B cell (primary cell): ENCODE results near the gene CAPN5. TPM values are rescaled to one million over a fixed set of nuclear protein-coding genes. Genes with fewer than 3 reads are reported as not detected.
A peak's percentile ranks its signal among the peaks of the same experiment; 100 is the strongest.

ENCODE experiments used
- ATAC-seq: fragments of 200-7000 bp; cut with Tn5 transposase; one replicate; pipeline ENCODE4 v1.10.0; 2021; ENCODE audit warnings: low read depth, mild to moderate bottlenecking, moderate number of reproducible peaks, moderate library complexity
- CTCF ChIA-PET: fragments of 350-600 bp; sonication (Branson Sonifier 250); formaldehyde crosslinking; loops from one replicate; lab custom pipeline; 2021; ENCODE audit warnings: antibody characterized with exemption, inconsistent platforms; lab: Charles Lee
- POLR2A ChIA-PET: fragments of 350-600 bp; sonication (Branson Sonifier 250); formaldehyde crosslinking; loops from one replicate; lab custom pipeline; 2021; ENCODE audit warnings: antibody characterized with exemption; lab: Charles Lee
- DNase-seq: peaks from one replicate; pipeline ENCODE4 v3.0.0; 2013
- H2AFZ ChIP-seq: 2 replicates; pipeline ENCODE4 v1.6.1; 2012; ENCODE audit warnings: mild to moderate bottlenecking, low read depth, low read length; ENCODE audit not compliant: insufficient read depth, poor library complexity, severe bottlenecking
- H3K27ac ChIP-seq, 2 donors: 1 replicate in 1 of 2; 2 replicates in 1 of 2; pipeline ENCODE4 v1.5.1; 2012 to 2013; ENCODE audit warnings: low read length in 2 of 2, mild to moderate bottlenecking in 2 of 2, moderate library complexity in 1 of 2
- H3K27me3 ChIP-seq, 4 experiments: fragments of 200-600 bp in 1 of 4; sonication (generic) in 1 of 4; replicated peaks in 1 of 4; 1 replicate in 2 of 4; 2 replicates in 2 of 4; pipeline versions ENCODE4 v1.6.1 to v1.7.0; 2013 to 2016; ENCODE audit warnings: low read length in 3 of 4, mild to moderate bottlenecking in 2 of 4, mixed read lengths in 1 of 4, moderate library complexity in 1 of 4; ENCODE audit not compliant: insufficient read depth in 4 of 4, control insufficient read depth in 3 of 4; ENCODE audit errors: control extremely low read depth in 1 of 4
- H3K36me3 ChIP-seq, 2 experiments: replicated peaks in 1 of 2; 1 replicate in 1 of 2; 2 replicates in 1 of 2; pipeline versions ENCODE4 v1.6.1 to v1.7.1; 2013; ENCODE audit warnings: low read length in 1 of 2; ENCODE audit not compliant: insufficient read depth in 2 of 2, control insufficient read depth in 1 of 2; ENCODE audit errors: control extremely low read depth in 1 of 2, extremely low read depth in 1 of 2
- H3K4me1 ChIP-seq, 2 donors: fragments of 200-600 bp in 1 of 2; sonication (generic) in 1 of 2; 1 replicate in 1 of 2; 2 replicates in 1 of 2; pipeline versions ENCODE4 v1.5.1 to v1.6.1; 2013 to 2017; ENCODE audit warnings: low read length in 2 of 2; ENCODE audit not compliant: control insufficient read depth in 2 of 2, insufficient read depth in 2 of 2
- H3K4me2 ChIP-seq: replicated peaks from 2 replicates; pipeline ENCODE3; 2012; ENCODE audit warnings: mild to moderate bottlenecking, low read depth, low read length; ENCODE audit not compliant: poor library complexity, severe bottlenecking
- H3K4me3 ChIP-seq, 5 experiments: fragments of 200-600 bp in 1 of 5; sonication (generic) in 1 of 5; 1 replicate in 3 of 5; 2 replicates in 2 of 5; pipeline versions ENCODE4 v1.5.1 to v1.7.0; 2011 to 2016; ENCODE audit warnings: low read length in 4 of 5, mild to moderate bottlenecking in 4 of 5, low read depth in 2 of 5, control low read depth in 1 of 5, moderate library complexity in 1 of 5; ENCODE audit not compliant: insufficient read depth in 1 of 5; ENCODE audit errors: control extremely low read depth in 1 of 5, extremely low read depth in 1 of 5
- H3K79me2 ChIP-seq: fragments of 200-600 bp; sonication (generic); one replicate; pipeline ENCODE4 v1.6.0; 2016; ENCODE audit warnings: low read length; ENCODE audit not compliant: control insufficient read depth, insufficient read depth
- H3K9ac ChIP-seq: fragments of 200-600 bp; sonication (generic); 2 replicates; pipeline ENCODE4 v1.6.1; 2017; ENCODE audit warnings: mild to moderate bottlenecking, low read length, moderate library complexity
- H3K9me3 ChIP-seq, 3 donors: one replicate each; pipeline versions ENCODE4 v1.6.1 to v1.7.1; 2013; ENCODE audit warnings: low read length in 2 of 3; ENCODE audit not compliant: control insufficient read depth in 2 of 3, insufficient read depth in 1 of 3; ENCODE audit errors: control extremely low read depth in 1 of 3
- H4K20me1 ChIP-seq: 2 replicates; pipeline ENCODE4 v1.6.0; 2012; ENCODE audit warnings: mild to moderate bottlenecking, low read length; ENCODE audit not compliant: insufficient read depth, control insufficient read depth, poor library complexity, severe bottlenecking
- H3K27ac Mint-ChIP-seq: one replicate; pipeline ENCODE4 v1.8.0; 2021; ENCODE audit warnings: mixed read lengths
- H3K27me3 Mint-ChIP-seq: one replicate; pipeline ENCODE4 v1.8.0; 2021; ENCODE audit warnings: mixed read lengths
- H3K4me1 Mint-ChIP-seq: one replicate; pipeline ENCODE4 v1.8.0; 2021; ENCODE audit warnings: mixed read lengths
- H3K4me3 Mint-ChIP-seq: one replicate; pipeline ENCODE4 v1.8.0; 2021; ENCODE audit warnings: mixed read lengths
- H3K9me3 Mint-ChIP-seq: one replicate; pipeline ENCODE4 v1.8.0; 2022; ENCODE audit warnings: mixed read lengths; ENCODE audit not compliant: insufficient read depth
- CTCF ChIP-seq: fragments of 200-600 bp; IDR thresholded peaks from one replicate; pipeline ENCODE4 v1.8.0; 2022; ENCODE audit warnings: antibody characterized with exemption, mild to moderate bottlenecking
- EZH2 ChIP-seq: IDR thresholded peaks from 2 replicates; pipeline ENCODE4 v1.6.1; 2012; ENCODE audit warnings: borderline replicate concordance, low read depth, mild to moderate bottlenecking, moderate library complexity, low read length; ENCODE audit not compliant: insufficient read depth, poor library complexity, severe bottlenecking
- WGBS: methylation state at CpG from one replicate; pipeline ENCODE4 v1.1.5; 2013; ENCODE audit warnings: missing lambda C conversion rate; ENCODE audit not compliant: insufficient coverage; 5-methylcytosine and 5-hydroxymethylcytosine counted together
- intact Hi-C: fragments of 100-400 bp; cut with micrococcal nuclease; formaldehyde crosslinking; loops from one replicate; pipeline ENCODE4 v1.10.0; 2022
- polyA plus RNA-seq: library from polyadenylated mRNA; depleted of rRNA; stranded (reverse); fragments of >200 nt; gene quantifications from 2 replicates; pipeline ENCODE4 v1.2.3, GENCODE V29; 2012
- total RNA-seq, 2 donors: library from RNA; stranded (reverse); fragments of 120-200 nt in 1 of 2; gene quantifications; 1 replicate in 1 of 2; 2 replicates in 1 of 2; pipeline versions ENCODE4 v1.2.3 to v1.2.4, GENCODE V29; 2013 to 2022

Gene CAPN5
- total and polyA plus RNA-seq, 2 donors (not counting 1 experiment from before 2014, with no cell fraction given), result 0.74 to 0.78 TPM

DNA sequence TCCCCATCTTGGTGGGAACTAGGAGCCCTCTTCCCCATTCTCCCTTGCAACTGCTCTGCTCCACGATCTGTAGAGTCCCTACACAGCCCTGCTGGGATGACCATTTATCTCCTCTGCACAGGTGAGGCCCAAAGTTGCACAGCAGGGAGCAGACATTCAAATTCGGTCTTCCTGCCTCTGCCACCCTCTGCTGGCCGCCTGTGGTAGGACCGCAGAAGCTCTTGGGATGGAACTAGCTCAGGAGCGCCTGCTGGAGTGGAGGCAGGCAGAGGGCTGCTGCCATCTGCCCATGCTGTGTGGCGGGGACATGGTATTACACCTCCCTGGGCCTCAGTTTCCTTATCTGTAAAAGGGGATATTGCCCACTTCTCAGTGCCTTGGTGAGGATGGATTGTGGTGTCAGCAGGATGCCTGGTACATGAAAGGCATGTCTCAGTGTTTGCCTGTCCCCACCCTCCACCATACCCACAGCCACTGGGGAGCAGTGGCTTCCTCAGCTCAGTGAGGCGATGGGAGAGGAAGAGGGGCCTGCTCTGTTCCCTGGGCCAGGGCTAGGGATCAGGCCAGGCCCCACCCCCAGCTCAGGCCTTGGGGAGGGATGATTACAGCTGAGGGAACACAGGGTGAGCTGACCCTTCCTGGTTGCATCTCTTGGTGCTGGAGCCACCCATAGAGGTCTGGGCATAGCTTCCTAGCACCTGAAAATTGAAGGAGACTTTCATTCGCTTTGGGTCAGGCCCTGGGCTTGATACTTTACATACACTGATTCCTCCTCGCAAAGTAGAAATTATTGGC, 24.6 kb downstream of the CAPN5 start:
- H3K4me3 Mint-ChIP-seq, result no peak overlapping the region
- intact Hi-C loops, result loop anchor here (1.0 kb wide), 3 partner anchors 25 to 171 kb away; partner anchors contain the start of gene CAPN5
- H3K4me1 Mint-ChIP-seq, result no peaks in the 10 kb centered on the region
- H2AFZ ChIP-seq, result no peak overlapping the region
- H3K79me2 ChIP-seq, result no peaks in the 10 kb centered on the region
- no peaks in the 10 kb centered on the region for H3K9me3 ChIP-seq
- no peaks in the 10 kb centered on the region for H3K36me3 ChIP-seq
- 20% methylated on average over 9 of the region's 9 CpGs for WGBS
- no peak overlapping the region for H3K27ac ChIP-seq
- ATAC-seq (peak; percentile 91), DNase-seq (peak; percentile 75)
- no peaks in the 10 kb centered on the region for H3K27me3 ChIP-seq
- no peak overlapping the region for H3K27ac Mint-ChIP-seq
- H3K9me3 Mint-ChIP-seq, result no peaks in the 10 kb centered on the region
- H3K4me1 ChIP-seq, result no peaks in the 10 kb centered on the region
- no peak overlapping the region for H3K4me2 ChIP-seq
- no peak overlapping the region for H3K4me3 ChIP-seq
- no peak overlapping the region for H3K9ac ChIP-seq
- no peaks in the 10 kb centered on the region for H4K20me1 ChIP-seq
- TF ChIP-seq EZH2, result no peak
- TF ChIP-seq CTCF, result peak; percentile 84
- no peaks in the 10 kb centered on the region for H3K27me3 Mint-ChIP-seq
- CTCF ChIA-PET, result interaction anchor here (0.6 to 5.1 kb wide), 28 partner anchors 10 to 528 kb away, joined by 3 to 73 read pairs (median 4); partner anchors contain the start of gene OMP
- POLR2A ChIA-PET, result no interaction called here

- H3K27me3 ChIP-seq, result no peaks in the 10 kb centered on the region
- Mint-ChIP-seq H3K4me3 (no peak overlapping the region), H3K4me1 (no peaks in the 10 kb centered on the region), H3K27me3 (no peaks in the 10 kb centered on the region), H3K9me3 (no peaks in the 10 kb centered on the region), H3K27ac (no peak overlapping the region)
- CTCF ChIA-PET, result interaction anchor here (0.7 to 5.1 kb wide), 16 partner anchors 13 to 527 kb away, joined by 3 to 73 read pairs (median 4); no protein-coding TSS in a partner anchor
- no peak overlapping the region for H3K4me3 ChIP-seq
- H3K27ac ChIP-seq, result no peak overlapping the region
- H3K36me3 ChIP-seq, result no peaks in the 10 kb centered on the region
- POLR2A ChIA-PET, result no interaction called here
- no peak overlapping the region for H2AFZ ChIP-seq
- TF ChIP-seq EZH2 (no peak), CTCF (no peak)
- ATAC-seq (no peak), DNase-seq (no peak)
- H4K20me1 ChIP-seq, result no peaks in the 10 kb centered on the region
- 78% methylated on average over 6 of the region's 7 CpGs for WGBS
- no peak overlapping the region for H3K9ac ChIP-seq
- no peaks in the 10 kb centered on the region for H3K4me1 ChIP-seq
- no peaks in the 10 kb centered on the region for H3K79me2 ChIP-seq
- intact Hi-C loops, result no loop called here
- no peak overlapping the region for H3K4me2 ChIP-seq
- no peaks in the 10 kb centered on the region for H3K9me3 ChIP-seq
Observed at GRCh38 chr11:77092382-77092781, 25.6 kb downstream of the CAPN5 start.
